Mesenteric fat pad (tissue), 1 donor: Measurements from ENCODE around the gene TMEM63B. TPM values are rescaled to one million over a fixed set of nuclear protein-coding genes. Genes with fewer than 3 reads are reported as not detected.
"Not testable (repeated sequence)": the region's sequence is repeated elsewhere in the genome, so short reads cannot be mapped to it uniquely, and the experiment has no call there.

Source experiments
- DNase-seq: peaks from one replicate; pipeline ENCODE4 v3.0.0-alpha.2; 2020; ENCODE audit warnings: low spot score
- total RNA-seq: library from RNA; stranded (reverse); fragmentation: NEBNext Ultra II Directional; extraction: Animal tissue kit (Norgen Biotek cat#: 25700); gene quantifications from one replicate; pipeline ENCODE4 v1.2.1, GENCODE V29; 2021
- donor health status: DM: yes; HTN: yes; CAD: no.

Gene TMEM63B
- total RNA-seq, 1 donor from 2014 or later = 24.3 TPM

DNA sequence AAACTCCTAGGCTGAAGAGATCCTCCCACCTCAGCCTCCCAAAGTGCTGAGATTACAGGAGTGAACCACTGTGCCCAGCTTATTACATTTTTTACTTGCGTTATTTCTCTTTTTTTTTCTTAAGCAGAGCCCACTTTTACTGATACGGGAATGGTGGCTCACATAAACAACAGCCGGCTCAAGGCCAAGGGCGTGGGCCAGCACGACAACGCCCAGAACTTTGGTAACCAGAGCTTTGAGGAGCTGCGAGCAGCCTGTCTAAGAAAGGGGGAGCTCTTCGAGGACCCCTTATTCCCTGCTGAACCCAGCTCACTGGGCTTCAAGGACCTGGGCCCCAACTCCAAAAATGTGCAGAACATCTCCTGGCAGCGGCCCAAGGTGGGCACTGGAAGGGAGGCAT is 41.8 kb downstream of the TMEM63B start:
- DNase-seq = no peak

DNA sequence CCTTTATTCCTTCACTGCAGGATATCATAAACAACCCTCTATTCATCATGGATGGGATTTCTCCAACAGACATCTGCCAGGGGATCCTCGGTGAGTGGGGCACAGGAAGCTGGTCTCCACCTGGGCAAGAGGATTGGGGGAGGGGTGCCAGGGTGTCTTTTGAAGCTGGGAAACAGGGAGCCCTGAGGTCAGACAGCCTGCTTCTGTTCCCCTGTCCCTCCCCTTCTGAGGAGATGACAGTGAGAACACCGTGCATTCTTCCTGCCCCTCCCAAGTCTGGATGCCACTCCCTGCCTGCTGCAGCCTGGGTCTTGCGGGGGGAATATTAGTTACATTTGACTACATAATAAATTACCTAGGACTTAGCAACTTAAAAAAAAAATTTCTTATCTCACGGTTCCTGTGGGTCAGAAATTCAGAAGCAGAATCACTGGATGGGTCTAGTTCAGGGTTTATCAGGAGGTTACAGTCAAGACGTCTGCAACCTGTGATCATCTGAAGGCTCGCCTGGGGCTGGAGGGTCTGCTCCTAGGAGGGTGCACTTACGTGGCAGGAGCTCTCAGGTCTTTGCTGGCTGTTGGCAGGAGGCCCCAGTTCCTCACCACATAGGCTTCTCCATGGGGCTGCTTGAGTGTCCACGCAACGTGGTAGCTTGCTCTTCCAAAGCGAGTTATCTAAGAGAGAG is 42.7 kb downstream of the TMEM63B start:
- DNase-seq = no peak

DNA sequence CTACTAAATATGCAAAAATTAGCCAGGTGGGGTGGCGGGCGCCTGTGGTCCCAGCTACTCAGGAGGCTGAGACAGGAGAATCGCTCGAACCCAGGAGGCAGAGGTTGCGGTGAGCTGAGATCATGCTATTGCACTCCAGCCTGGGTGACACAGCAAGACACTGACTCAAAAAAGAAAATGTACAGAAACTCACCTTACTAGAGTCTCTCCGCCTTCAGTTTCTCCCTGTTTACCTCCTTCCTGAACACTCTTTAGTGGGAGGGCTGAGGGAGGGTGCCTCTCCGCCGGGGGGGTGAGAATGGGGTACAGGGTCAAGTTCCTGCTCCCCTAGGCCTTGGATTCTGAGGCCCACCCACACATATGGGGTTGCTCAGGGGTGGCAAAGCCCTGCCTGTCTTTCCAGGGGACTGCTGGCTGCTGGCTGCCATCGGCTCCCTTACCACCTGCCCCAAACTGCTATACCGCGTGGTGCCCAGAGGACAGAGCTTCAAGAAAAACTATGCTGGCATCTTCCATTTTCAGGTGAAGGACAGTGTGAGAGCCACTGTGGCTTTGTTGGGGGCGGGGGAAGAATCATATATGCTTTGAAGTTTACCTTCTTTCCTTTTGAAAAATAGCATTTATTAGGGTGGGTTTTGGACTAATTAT is 44.7 kb downstream of the TMEM63B start:
- no peak for DNase-seq

DNA sequence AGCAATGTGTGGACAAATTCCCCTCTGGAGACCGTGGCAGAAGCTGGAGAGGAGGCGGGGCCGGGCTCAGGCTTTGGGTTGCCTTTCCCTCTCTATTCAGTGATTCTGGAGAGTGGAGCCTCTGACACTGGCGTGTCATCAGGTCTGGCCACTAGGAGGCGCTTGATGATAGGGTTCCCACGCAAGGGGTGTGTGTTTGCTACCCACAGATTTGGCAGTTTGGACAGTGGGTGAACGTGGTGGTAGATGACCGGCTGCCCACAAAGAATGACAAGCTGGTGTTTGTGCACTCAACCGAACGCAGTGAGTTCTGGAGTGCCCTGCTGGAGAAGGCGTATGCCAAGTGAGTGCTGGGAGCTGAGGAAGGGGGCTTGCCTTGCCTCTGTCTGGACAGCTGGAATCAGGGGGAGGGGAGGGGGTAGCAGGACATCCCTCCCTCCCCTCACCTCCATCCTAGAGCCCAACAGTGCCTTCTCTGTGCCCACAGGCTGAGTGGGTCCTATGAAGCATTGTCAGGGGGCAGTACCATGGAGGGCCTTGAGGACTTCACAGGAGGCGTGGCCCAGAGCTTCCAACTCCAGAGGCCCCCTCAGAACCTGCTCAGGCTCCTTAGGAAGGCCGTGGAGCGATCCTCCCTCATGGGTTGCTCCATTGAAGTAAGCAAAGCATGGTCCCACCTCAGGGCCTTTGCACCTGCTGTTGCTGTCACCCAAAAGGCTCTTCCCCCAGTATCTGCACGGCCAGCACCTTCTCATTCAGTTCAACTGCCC is 45.6 kb downstream of the TMEM63B start:
- no peak for DNase-seq

DNA sequence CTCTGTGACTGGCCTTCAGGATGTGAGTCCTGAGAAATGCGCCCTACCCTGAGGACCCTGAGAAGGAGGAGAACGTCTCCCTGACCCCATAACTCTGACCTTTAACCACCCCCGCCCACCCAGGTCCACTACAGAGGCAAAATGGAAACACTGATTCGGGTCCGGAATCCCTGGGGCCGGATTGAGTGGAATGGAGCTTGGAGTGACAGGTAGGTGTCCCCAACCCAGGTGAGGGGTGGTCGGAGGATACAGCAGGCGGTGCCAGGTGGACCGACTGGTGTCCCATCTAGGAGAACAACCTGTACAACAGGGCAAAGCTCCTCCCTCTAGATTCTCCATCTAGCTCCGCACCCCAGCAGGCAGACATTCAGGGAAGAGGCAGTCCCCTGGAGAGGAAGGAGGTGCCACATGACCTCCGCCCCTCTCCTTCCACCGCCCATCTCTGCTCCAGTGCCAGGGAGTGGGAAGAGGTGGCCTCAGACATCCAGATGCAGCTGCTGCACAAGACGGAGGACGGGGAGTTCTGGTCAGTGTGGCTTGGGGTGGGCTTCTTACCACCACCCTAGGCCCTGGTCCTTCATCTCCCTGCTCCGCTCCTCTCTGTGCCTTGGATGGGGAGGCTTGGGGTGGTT is 48.9 kb downstream of the TMEM63B start:
- no peak for DNase-seq

DNA sequence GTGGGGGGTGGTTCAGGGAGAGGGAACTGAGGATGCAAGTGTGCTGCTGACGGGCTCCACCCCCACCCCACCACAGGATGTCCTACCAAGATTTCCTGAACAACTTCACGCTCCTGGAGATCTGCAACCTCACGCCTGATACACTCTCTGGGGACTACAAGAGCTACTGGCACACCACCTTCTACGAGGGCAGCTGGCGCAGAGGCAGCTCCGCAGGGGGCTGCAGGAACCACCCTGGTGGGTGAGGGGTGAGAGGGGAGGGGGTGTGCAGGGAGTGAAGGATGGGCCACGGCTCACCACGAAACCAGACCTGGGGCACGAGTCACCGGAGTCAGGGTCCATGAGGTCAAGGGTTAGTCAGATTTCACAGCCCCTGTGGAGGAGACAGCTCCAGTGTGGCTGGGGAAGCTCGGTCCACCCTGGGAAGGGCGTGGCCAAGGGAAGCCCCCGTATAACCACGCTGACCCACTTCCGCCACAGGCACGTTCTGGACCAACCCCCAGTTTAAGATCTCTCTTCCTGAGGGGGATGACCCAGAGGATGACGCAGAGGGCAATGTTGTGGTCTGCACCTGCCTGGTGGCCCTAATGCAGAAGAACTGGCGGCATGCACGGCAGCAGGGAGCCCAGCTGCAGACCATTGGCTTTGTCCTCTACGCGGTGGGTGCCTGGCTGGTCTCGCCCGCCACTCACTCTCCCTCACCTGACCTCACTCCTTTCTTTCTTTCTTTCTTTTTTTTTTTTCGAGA is 49.6 kb downstream of the TMEM63B start:
- no peak for DNase-seq

DNA sequence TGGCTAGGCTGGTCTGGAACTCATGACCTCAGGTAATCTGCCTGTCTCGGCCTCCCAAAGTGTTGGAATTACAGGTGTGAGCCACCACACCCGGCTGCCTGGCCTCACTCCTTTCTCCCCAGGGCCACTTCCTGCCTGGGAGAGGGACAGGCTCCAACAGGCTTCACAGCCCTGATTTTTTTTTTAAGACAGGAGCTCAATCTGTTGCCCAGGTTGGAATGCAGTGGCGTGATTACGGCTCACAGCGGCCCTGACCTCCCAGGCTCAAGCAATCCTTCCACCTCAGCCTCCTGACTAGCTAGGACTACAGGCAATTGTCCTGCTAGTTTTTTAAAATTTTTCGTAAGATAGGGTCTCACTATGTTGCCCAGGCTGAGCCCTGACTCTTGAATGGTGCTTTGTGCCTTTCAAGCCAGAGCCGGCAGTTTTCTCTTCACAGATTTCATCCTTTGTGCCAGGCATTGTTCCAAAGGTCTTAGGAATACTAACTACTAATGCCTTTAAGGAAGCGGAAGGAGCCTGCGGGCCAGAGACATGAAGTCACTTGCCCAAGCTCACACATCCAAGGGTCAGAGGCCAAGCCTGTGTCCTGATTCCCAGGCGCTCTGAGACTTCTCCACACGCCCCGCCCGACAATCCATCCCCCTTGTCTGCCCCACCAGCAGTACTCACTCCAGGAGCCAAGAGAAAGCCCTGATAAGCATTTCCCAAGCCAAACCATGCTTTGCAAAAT is 50.5 kb downstream of the TMEM63B start:
- DNase-seq = peak; percentile 92

DNA sequence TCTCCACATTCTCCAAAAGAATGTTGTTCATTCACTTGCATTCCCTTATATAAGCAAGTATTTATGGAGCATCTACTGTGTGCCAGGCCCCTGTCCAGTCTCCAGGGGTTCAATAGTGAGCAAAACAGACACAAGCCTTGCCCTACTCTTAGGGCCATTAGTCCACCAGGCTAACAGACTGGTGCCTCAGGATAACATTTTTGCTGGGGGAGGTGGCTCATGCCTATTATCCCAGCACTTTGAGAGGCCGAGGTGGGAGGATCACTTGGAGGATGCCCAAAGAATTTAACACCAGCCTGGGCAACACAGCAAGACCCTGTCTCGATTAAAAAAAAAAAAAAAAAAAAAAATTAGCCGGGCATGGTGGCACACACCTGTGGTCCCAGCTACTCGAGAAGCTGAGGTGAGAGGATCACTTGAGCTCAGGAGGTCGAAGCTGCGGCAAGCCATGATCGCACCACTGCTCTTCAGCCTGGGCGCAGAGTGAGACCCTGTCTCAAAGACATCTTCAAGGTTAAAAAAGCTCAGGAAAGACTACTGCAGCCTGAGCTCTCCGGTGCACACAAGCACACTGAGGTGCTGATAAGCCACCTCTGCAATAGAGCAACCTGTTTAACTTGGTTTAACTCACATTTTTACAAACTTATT is 51.2 kb downstream of the TMEM63B start:
- DNase-seq = no peak

DNA sequence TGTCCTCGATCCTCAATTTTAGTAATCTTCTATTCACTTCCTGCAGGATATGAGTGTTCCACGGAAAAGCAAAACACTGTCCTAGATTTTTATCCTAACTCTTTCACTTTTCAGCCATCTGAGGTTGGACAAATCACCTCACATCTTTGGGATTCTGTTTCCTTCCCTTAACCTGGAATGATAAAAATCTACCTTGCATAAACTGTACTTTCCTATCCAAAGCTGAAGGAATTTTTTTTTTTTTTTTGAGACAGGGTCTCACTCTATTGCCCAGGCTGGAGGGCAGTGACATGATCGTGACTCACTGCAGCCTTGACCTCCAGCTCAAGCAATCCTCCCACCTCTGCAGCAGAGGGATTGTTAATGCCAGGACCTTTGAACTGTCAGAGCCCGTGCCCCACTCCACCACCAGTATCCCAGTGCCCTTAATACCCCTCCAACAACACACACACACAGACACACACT is 51.8 kb downstream of the TMEM63B start:
- no peak for DNase-seq

DNA sequence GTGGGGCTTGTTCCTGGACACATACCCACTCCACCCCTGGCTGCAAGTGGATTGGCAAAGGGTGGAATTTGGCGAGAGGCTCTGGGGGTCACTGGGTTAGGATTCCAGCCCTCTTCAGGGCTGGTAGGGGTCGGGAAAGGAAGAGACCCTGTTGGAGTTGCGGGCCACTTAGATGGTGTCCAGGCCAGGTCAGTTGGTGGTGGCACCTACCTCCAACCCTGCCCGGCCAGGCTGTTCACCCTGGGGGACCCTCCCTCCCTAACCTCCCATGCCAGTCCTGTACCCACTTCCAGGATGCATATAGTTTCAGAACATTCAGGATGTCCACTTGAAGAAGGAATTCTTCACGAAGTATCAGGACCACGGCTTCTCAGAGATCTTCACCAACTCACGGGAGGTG is 52.3 kb downstream of the TMEM63B start:
- no peak for DNase-seq

DNA sequence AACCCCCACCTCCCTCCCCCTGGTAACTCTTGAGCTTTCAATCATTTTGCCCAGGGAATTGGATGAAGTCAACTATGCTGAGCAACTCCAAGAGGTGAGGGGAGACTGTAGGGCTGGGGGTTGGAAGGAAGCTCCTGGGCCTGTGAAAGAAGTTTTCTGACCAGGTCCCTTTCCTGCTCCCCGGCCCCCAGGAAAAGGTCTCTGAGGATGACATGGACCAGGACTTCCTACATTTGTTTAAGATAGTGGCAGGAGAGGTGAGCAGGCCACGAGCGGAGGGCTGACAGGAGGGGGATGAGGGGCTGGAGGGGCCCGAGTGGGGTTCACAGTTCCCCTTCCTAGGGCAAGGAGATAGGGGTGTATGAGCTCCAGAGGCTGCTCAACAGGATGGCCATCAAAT is 53.1 kb downstream of the TMEM63B start:
- DNase-seq = no peak

DNA sequence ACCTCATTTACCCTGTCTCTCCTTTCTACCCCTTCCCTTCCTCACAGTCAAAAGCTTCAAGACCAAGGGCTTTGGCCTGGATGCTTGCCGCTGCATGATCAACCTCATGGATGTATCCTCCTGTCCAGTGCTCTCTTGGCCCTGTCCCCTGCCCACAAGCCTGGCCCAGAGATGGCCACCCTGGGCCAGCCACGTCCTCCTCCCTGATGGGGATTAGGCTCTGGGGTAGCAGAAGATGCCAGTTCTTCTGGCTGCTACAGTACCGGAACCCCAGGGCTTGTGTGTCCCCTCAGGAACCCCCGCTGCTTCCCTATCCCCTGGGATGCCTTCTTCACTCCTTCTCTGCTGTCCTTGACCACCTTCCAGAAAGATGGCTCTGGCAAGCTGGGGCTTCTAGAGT is 53.5 kb downstream of the TMEM63B start:
- DNase-seq = no peak

DNA sequence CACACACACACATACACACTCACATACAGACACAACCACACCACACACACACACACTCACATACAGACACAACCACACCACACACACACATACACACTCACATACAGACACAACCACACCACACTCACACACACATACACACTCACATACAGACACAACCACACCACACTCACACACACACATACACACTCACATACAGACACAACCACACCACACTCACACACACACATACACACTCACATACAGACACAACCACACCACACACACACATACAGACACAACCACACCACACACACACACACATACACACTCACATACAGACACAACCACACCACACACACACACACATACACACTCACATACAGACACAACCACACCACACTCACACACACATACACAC is 54.4 kb downstream of the TMEM63B start:
- DNase-seq = not testable (repeated sequence)

DNA sequence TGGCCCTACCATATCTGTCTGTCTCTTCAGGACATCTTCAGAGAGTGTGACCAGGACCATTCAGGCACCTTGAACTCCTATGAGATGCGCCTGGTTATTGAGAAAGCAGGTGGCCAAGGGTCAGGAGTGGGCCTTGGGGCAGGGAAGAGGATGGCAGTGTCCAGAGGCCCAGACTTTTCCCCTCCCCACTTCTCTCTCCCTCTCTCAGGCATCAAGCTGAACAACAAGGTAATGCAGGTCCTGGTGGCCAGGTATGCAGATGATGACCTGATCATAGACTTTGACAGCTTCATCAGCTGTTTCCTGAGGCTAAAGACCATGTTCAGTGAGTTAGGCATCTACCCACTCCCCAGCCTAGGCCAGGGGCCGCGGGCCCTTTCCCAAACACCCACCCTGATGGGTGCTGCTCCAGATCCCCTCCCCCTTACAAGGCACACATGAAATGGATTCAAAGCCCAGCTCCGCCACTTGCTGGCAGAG is 55.6 kb downstream of the TMEM63B start:
- DNase-seq = no peak

DNA sequence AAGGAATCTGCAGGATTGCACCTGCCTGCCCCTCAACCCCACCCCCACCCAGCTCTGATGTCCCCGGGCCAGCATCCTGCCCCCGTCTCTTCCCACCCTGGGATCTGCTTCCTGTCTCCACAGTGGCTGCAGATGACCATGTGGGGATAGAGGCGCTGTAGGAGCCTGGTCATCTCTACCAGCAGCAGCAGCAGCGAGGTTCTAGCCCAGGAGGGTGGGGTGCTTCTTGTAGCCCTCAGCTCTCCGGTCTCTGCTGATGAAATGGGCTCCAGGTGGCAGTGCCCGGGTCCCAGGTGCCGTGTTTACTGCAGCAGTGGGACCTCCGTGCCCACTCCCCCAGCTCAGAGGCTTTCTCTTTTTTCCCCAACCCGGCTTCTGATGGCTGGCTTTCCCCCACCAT is 56.4 kb downstream of the TMEM63B start:
- no peak for DNase-seq

DNA sequence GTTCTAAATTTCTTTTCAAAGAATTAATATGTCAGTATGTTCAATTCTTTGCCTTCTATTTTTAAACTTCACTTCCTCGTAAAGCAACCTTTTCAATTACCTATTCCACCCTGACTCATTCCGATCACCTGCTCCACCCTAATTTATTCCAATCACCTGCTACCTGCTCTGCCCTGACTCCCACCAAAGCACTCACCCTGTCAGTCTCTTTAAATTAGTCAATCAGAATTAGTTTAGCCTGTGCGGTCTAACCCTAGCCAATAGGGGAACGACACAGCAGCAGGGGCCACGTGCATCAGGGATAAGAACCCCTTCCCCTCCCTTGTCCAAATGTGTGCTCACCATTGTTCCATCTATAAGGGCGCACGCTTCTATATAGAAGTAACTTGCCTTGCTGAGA is 58.0 kb downstream of the TMEM63B start:
- not testable (repeated sequence) for DNase-seq

DNA sequence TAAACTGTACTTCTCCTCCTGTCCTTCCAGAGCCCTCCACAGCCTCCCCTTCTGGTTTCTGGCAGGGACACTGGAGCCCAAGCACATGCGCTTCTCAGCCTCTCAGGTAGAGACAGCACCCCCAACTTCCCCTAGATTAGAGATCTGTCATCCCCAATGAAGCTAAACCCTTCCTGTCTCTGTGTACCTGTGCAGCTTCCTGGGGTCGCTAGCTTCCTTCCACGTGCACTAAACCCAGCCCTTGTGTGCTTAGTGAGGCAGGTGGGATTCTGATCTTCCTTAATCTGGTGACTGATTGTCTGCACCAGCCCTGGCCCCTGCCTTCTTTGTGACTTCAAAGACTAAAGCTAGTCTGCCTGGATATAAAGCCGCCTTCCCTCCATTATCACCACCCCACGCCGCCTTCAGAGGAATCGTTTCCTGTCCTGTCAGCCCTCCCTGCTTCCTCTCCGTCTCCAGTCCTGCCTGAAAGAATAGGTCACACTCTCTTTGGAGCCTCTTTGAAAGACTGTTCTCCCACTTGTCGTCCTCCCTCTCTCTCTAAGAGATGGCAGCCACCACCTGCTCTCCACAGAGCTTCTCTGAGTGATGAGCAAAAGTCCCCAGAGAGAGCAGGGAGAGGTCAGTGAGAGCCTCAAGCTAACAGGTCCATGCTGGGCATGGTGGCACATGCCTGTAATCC is 58.7 kb downstream of the TMEM63B start:
- no peak for DNase-seq

DNA sequence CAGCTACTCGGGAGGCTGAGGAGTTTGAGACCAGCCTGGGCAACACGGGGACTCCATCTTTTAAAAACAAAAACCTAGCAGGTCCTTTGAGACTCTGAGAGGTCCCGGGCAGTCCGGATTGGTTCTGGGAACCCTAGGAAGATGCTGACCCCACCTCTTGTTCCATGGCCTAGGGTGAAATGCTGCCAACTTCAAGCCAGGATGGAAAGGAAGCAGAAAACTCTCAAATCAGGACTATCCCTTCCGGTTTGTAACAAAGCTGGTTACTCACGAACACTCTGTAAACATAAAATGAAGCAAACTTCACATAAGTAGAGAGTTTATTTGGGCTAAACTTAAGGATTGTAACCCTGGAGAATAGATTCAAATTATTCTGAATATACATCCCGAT is 59.3 kb downstream of the TMEM63B start:
- no peak for DNase-seq

DNA sequence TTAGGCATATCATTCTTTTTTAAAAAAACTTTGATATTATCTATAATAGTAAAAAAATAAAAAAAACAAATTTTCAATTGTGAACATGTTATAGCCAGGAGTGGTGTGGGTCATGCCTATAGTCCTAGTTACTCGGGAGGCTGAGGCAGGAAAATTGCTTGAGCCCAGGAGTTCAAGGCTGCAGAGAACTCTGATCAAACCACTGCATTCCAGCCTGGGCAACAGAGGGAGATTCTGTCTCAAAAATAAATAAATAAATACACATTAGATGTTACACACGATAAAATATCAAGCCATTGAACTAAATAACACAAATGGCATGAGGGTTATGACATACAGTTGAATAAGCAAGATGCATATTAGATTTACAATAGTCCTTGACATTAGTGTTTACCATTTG is 61.5 kb downstream of the TMEM63B start:
- DNase-seq = no peak
